BLaER1 treated with 17β-estradiol and CSF1 and Interleukin-3, amounts not matched to agents 10 nM and 100 nM (cell line): ENCODE measurements around the gene CASP8.
A peak's percentile ranks its signal among the peaks of the same experiment; 100 is the strongest.

Source experiments
- H3K27ac ChIP-seq, 11 experiments: shearing (Covaris generic); formaldehyde crosslinking; 2 replicates each; pipeline ENCODE4 v1.8.1; 2022
- H3K27me3 ChIP-seq, 11 experiments: shearing (Covaris generic); formaldehyde crosslinking; 2 replicates each; pipeline ENCODE4 v1.8.1; 2022
- H3K36me3 ChIP-seq, 11 experiments: shearing (Covaris generic); formaldehyde crosslinking; 2 replicates each; pipeline ENCODE4 v1.8.1; 2022
- H3K4me1 ChIP-seq, 10 experiments: shearing (Covaris generic); formaldehyde crosslinking; 2 replicates each; pipeline ENCODE4 v1.8.1; 2022
- H3K4me2 ChIP-seq, 11 experiments: shearing (Covaris generic); formaldehyde crosslinking; 2 replicates each; pipeline ENCODE4 v1.8.1; 2022
- H3K4me3 ChIP-seq, 10 experiments: shearing (Covaris generic); formaldehyde crosslinking; 2 replicates each; pipeline ENCODE4 v1.8.1; 2022
- H3K9ac ChIP-seq, 11 experiments: shearing (Covaris generic); formaldehyde crosslinking; 2 replicates each; pipeline ENCODE4 v1.8.1; 2022
- H3K9me3 ChIP-seq, 11 experiments: shearing (Covaris generic); formaldehyde crosslinking; replicated peaks in 1 of 11; 2 replicates each; pipeline ENCODE4 v1.8.1; 2022
- H4K20me1 ChIP-seq, 11 experiments: shearing (Covaris generic); formaldehyde crosslinking; 2 replicates each; pipeline ENCODE4 v1.8.1; 2022
- Cebpa-rat ChIP-seq, 11 experiments: shearing (Covaris generic); IDR thresholded peaks; 2 replicates each; pipeline ENCODE4 v1.8.1; 2022

CASP8 gene

GRCh38 chr2:201249889-201250288, 10.4 kb upstream of the CASP8 start:
- no peaks in the 10 kb centered on the region for H4K20me1 ChIP-seq
- no peak for TF ChIP-seq Cebpa-rat (IDR thresholded peaks at IDR 0.05)
- no peak overlapping the region for H3K4me3 ChIP-seq
- H3K27me3 ChIP-seq: no peaks in the 10 kb centered on the region
- no peak overlapping the region for H3K4me2 ChIP-seq
- no peak overlapping the region for H3K9ac ChIP-seq
- peaks cover 37 to 65% (median 52%) of the 10 kb centered on the region in 10 experiments for H3K4me1 ChIP-seq
- H3K9me3 ChIP-seq: peaks cover 0 to 27% (median 9%) of the 10 kb centered on the region in 11 experiments; a peak in 10 of 22 replicates
- H3K27ac ChIP-seq: peak overlapping the region in 2 of 11 experiments; percentile 8 to 98; a peak in 1 of 22 replicates
- peaks cover 0 to 43% (median 14%) of the 10 kb centered on the region in 11 experiments; a peak in 10 of 22 replicates for H3K36me3 ChIP-seq

GRCh38 chr2:201250741-201251140, 9.6 kb upstream of the CASP8 start:
- H3K4me1 ChIP-seq: peaks cover 29 to 64% (median 44%) of the 10 kb centered on the region in 10 experiments
- H3K36me3 ChIP-seq: peaks cover 0 to 43% (median 14%) of the 10 kb centered on the region in 11 experiments; a peak in 9 of 22 replicates
- no peak overlapping the region for H3K4me3 ChIP-seq
- H3K27me3 ChIP-seq: no peaks in the 10 kb centered on the region
- H4K20me1 ChIP-seq: no peaks in the 10 kb centered on the region
- no peak overlapping the region; a peak in 1 of 22 replicates for H3K4me2 ChIP-seq
- H3K9me3 ChIP-seq: peaks cover 0 to 27% (median 9%) of the 10 kb centered on the region in 11 experiments; a peak in 10 of 22 replicates
- no peak overlapping the region for H3K9ac ChIP-seq
- TF ChIP-seq Cebpa-rat (IDR thresholded peaks at IDR 0.05): no peak
- H3K27ac ChIP-seq: peak overlapping the region in 3 of 11 experiments; percentile 69 to 99 (median 98); a peak in 4 of 22 replicates

GRCh38 chr2:201254081-201254730, 6.1 kb upstream of the CASP8 start:
- Histone ChIP-seq H3K9ac (0 out of 22 replicates have a peak overlapping the region, but pooled peaks of 1 of the 11 experiments have one; percentile 13), H4K20me1 (no peaks in the 10 kb centered on the region), H3K4me3 (no peak overlapping the region), H3K27ac (peak overlapping the region in 6 of 11 experiments; percentile 6 to 99 (median 74); a peak in 10 of 22 replicates), H3K9me3 (peaks cover 0 to 23% (median 8%) of the 10 kb centered on the region in 11 experiments; a peak in 9 of 22 replicates), H3K4me1 (peaks cover 29 to 85% (median 57%) of the 10 kb centered on the region in 10 experiments), H3K36me3 (peaks cover 0 to 37% (median 11%) of the 10 kb centered on the region in 11 experiments; a peak in 8 of 22 replicates), H3K4me2 (peak overlapping the region in 8 of 11 experiments; percentile 7 to 53 (median 28); a peak in 11 of 22 replicates), H3K27me3 (no peaks in the 10 kb centered on the region)
- TF ChIP-seq Cebpa-rat (IDR thresholded peaks at IDR 0.05): no peak

GRCh38 chr2:201255408-201256033, 4.8 kb upstream of the CASP8 start:
- Histone ChIP-seq H3K9me3 (peaks cover 0 to 12% (median under 1%) of the 10 kb centered on the region in 11 experiments; a peak in 5 of 22 replicates), H3K36me3 (peaks cover 0 to 24% (median under 1%) of the 10 kb centered on the region in 11 experiments; a peak in 6 of 22 replicates), H3K9ac (no peak overlapping the region), H3K27me3 (no peaks in the 10 kb centered on the region), H3K4me1 (peaks cover 42 to 93% (median 69%) of the 10 kb centered on the region in 10 experiments), H3K4me3 (no peak overlapping the region), H3K27ac (peak overlapping the region in 8 of 11 experiments; percentile 94 to 99 (median 98); a peak in 11 of 22 replicates), H3K4me2 (peak overlapping the region in 2 of 11 experiments; percentile 13 to 28; a peak in 2 of 22 replicates), H4K20me1 (no peaks in the 10 kb centered on the region)
- TF ChIP-seq Cebpa-rat (IDR thresholded peaks at IDR 0.05): no peak

- H3K9ac ChIP-seq: no peak overlapping the region
- H3K4me1 ChIP-seq: peaks cover 48 to 94% (median 73%) of the 10 kb centered on the region in 10 experiments
- H3K4me2 ChIP-seq: peak overlapping the region in 7 of 11 experiments; percentile 80 to 98 (median 95); a peak in 10 of 22 replicates
- H3K4me3 ChIP-seq: no peak overlapping the region
- H3K9me3 ChIP-seq: peaks cover 0 to 8% (median 0%) of the 10 kb centered on the region in 11 experiments; a peak in 1 of 22 replicates
- H3K27ac ChIP-seq: peak overlapping the region in 9 of 11 experiments; percentile 94 to 99 (median 98); a peak in 15 of 22 replicates
- TF ChIP-seq Cebpa-rat (IDR thresholded peaks at IDR 0.05): no peak
- H3K27me3 ChIP-seq: no peaks in the 10 kb centered on the region
- H4K20me1 ChIP-seq: no peaks in the 10 kb centered on the region
- peaks cover 0 to 18% (median 0%) of the 10 kb centered on the region in 11 experiments; a peak in 4 of 22 replicates for H3K36me3 ChIP-seq
Measured at GRCh38 chr2:201256082-201256481, 4.3 kb upstream of the CASP8 start.

- 0 out of 22 replicates have a peak, but pooled peaks cover 0 to 1% (median 0%) of the 10 kb centered on the region in 11 experiments for H4K20me1 ChIP-seq
- peak overlapping the region; percentile 90 to 99 (median 97) for H3K27ac ChIP-seq
- H3K4me1 ChIP-seq: peaks cover 56 to 91% (median 77%) of the 10 kb centered on the region in 10 experiments
- H3K9ac ChIP-seq: peak overlapping the region; percentile 85 to 95 (median 88)
- H3K9me3 ChIP-seq: no peaks in the 10 kb centered on the region
- H3K36me3 ChIP-seq: peaks cover 0 to 16% (median 0%) of the 10 kb centered on the region in 11 experiments; a peak in 4 of 22 replicates
- TF ChIP-seq Cebpa-rat (IDR thresholded peaks at IDR 0.05): no peak
- H3K4me3 ChIP-seq: peak overlapping the region; percentile 54 to 76 (median 65)
- H3K4me2 ChIP-seq: peak overlapping the region; percentile 80 to 98 (median 94)
- H3K27me3 ChIP-seq: no peaks in the 10 kb centered on the region
Measured at GRCh38 chr2:201257381-201257955, 2.9 kb upstream of the CASP8 start.

- Histone ChIP-seq H3K4me1 (peaks cover 56 to 91% (median 77%) of the 10 kb centered on the region in 10 experiments), H3K27me3 (no peaks in the 10 kb centered on the region), H3K27ac (peak overlapping the region; percentile 90 to 99 (median 97)), H3K9me3 (no peaks in the 10 kb centered on the region), H3K9ac (peak overlapping the region; percentile 85 to 95 (median 88)), H3K4me3 (peak overlapping the region; percentile 54 to 76 (median 65)), H3K36me3 (peaks cover 0 to 16% (median 0%) of the 10 kb centered on the region in 11 experiments; a peak in 4 of 22 replicates), H3K4me2 (peak overlapping the region; percentile 80 to 98 (median 94)), H4K20me1 (peaks cover 0 to 8% (median 0%) of the 10 kb centered on the region in 11 experiments; a peak in 4 of 22 replicates)
- no peak for TF ChIP-seq Cebpa-rat (IDR thresholded peaks at IDR 0.05)
Measured at GRCh38 chr2:201257956-201258665, 2.2 kb upstream of the CASP8 start.
